ENCODE results near the gene PTPRN2.

The PTPRN2 gene

DNA sequence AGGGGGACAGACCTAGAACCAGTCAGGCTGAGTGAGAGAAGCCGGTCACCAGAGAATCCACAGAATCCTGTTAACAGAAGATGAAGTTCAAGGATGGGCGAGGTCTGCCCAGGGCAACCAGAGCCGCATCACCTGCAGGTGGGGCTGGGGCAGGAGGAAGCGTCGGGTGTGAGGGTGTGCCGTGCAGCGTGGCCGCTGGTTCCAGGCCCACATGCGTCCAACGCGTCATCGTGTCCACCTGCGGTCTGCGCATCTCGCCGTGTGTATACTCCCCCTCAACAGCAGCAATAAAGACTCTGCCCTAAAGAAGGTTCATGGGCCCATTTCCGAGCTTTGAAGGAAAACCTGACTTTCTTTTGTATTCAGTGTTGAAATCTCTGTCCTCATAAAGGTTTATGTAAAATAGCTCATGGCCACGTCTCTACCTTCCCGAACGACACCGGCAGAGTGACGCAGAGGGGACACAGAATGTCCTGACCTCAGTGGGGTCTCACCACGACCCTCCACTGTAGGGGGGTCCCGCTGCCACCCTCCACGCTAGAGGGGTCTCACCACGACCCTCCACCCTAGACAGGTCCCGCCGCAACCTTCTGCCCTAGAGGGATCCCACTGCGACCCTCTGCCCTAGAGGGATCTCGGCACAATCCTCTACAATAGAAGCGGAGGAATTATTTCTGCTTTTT, 446.9 kb downstream of the PTPRN2 start:
- H3K4me3 ChIP-seq = no peak overlapping the region
- TF ChIP-seq, protein P1, sequence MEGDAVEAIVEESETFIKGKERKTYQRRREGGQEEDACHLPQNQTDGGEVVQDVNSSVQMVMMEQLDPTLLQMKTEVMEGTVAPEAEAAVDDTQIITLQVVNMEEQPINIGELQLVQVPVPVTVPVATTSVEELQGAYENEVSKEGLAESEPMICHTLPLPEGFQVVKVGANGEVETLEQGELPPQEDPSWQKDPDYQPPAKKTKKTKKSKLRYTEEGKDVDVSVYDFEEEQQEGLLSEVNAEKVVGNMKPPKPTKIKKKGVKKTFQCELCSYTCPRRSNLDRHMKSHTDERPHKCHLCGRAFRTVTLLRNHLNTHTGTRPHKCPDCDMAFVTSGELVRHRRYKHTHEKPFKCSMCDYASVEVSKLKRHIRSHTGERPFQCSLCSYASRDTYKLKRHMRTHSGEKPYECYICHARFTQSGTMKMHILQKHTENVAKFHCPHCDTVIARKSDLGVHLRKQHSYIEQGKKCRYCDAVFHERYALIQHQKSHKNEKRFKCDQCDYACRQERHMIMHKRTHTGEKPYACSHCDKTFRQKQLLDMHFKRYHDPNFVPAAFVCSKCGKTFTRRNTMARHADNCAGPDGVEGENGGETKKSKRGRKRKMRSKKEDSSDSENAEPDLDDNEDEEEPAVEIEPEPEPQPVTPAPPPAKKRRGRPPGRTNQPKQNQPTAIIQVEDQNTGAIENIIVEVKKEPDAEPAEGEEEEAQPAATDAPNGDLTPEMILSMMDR (IDR thresholded peaks at IDR 0.05) = no peak
- no peak for DNase-seq (ENCODE audit: low spot score)
- no peak overlapping the region for H3K27ac ChIP-seq

DNA sequence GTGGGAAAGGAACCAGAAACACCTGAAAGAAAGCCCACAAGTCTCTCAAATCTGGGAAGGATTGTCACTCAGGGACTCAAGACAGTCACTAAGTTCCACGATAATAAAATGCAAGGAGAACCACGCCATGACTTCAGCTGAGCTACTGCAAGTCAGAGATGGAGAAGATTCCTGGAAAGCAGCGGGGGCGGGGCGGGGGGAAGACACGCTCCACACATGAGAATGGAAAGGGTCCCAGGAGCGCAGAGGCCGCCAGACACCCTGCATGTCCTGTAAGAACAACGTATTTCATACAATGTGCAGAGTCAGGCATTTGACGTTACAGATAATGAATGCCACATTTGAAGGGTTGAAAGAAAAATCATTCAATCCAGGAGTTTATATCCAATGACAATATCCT, 448.1 kb downstream of the PTPRN2 start:
- Histone ChIP-seq H3K4me3 (no peak overlapping the region), H3K27ac (no peak overlapping the region)
- TF ChIP-seq, protein P1 (IDR thresholded peaks at IDR 0.05) = no peak
- no peak for DNase-seq (ENCODE audit: low spot score)

DNA sequence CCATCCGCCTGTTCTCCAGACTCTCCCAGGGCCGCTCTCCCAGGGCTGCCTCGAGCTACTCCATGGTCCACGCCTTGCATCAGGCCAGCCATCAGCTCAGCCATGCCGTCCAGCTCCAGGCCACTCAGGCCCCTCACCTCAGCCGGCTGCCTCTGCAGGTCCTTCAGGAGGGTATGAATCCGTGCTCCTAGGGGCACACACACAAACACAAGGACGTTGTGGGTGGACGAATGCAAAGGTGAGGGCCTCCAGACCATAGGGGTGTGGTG, 449.4 kb downstream of the PTPRN2 start:
- no peak for DNase-seq (ENCODE audit: low spot score)
- H3K4me3 ChIP-seq = no peak overlapping the region
- no peak overlapping the region for H3K27ac ChIP-seq
- TF ChIP-seq, protein P1 (IDR thresholded peaks at IDR 0.05) = no peak

DNA sequence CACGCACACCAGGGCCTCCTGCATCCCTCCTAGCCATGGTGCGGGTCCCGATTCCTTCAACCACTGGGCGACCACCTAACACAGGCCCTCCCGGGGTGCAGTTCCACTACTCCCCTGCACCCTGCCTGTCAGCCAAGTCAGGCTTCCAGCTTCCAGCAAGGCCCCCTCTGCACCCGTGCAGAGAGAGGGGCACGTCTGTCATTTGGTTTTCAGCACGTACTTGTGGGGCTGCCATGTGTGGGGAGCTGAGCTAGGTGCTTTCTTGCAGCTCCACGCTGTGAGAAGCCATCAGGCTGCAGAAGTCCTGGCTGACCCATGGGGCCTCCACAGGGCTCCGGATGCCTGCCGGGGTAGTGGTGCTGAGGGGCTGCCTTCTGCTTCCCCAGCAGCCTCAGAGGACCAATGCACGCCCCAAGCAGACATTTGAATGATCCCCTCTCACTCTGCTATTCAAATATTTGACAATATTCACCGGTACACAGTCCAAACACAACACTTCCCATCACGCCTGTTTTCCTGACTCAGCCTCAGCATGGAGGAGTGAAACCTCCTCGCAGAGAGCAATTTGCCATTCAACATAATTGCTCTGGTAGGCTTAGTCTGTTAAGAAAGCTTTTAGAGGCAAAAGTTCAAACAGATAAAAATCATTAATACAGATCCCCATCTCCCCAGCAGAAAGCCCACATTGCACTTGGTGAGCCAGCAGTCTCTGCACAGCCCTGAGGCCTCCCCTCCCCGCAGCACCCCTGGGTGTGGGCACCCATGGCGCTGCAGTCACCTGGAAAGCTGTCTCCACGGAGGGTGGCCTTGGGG, 449.9 kb downstream of the PTPRN2 start:
- no peak for DNase-seq (ENCODE audit: low spot score)
- no peak overlapping the region for H3K27ac ChIP-seq
- TF ChIP-seq, protein P1 (IDR thresholded peaks at IDR 0.05) = no peak
- H3K4me3 ChIP-seq = no peak overlapping the region

DNA sequence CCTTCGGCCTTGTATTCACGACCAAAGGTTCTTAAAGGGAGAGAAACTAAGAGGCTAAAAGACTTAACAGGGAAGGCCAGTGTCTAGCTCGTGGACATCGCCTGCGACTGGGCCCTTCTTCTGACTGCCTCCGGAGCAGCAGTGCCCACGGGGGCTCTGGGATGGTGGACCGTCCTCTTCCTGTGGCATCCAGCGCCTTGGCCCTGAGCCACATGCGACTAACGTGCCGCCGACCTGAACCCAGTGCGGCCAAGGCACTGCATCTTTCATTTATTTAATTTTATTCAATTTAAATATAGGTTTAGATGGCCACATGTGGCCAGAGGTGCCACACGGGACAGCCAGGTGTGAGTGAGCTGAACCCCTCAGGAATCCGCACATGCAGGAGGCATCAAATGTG, 451.7 kb downstream of the PTPRN2 start:
- TF ChIP-seq, protein P1 (IDR thresholded peaks at IDR 0.05) = no peak
- no peak overlapping the region for H3K27ac ChIP-seq
- H3K4me3 ChIP-seq = no peak overlapping the region
- DNase-seq (ENCODE audit: low spot score) = no peak

DNA sequence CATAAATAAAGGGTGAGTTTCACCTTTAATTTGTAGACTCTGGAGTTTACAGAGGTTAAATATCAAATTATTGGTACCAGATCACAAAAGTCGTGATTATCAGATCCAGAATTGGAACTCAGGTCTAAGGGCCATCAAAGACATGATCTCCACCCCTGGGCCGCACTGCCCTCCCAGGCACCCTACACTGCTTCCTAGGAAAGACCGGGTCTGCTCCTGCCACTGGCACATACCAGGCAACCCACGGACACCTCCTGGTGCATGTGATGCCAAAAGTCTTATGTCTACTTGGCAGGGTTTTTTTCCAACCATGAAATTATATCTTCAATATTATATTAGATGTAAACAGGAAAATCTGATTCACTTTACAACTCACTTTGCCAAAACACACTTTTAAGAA, 452.8 kb downstream of the PTPRN2 start:
- H3K4me3 ChIP-seq = no peak overlapping the region
- no peak overlapping the region for H3K27ac ChIP-seq
- DNase-seq (ENCODE audit: low spot score) = no peak
- TF ChIP-seq, protein P1 (IDR thresholded peaks at IDR 0.05) = no peak
